OCI-LY1 (cell line): ENCODE data around the gene VTI1A.

Experiments used
- H2AFZ ChIP-seq: fragments of 200-600 bp; sonication (generic), shearing (Covaris generic); 2 replicates; pipeline ENCODE4 v1.6.0; 2014; ENCODE audit warnings: antibody characterized with exemption, mild to moderate bottlenecking, low read length
- H3F3A ChIP-seq: fragments of 200-600 bp; sonication (generic), shearing (Covaris generic); 2 replicates; pipeline ENCODE4 v1.6.0; 2014; ENCODE audit warnings: mild to moderate bottlenecking, antibody characterized with exemption, low read length, moderate library complexity; ENCODE audit not compliant: insufficient read depth
- H3K27ac ChIP-seq: fragments of 200-600 bp; sonication (generic); 2 replicates; pipeline ENCODE4 v1.5.1; 2014; ENCODE audit warnings: low read length, mixed run types, mild to moderate bottlenecking, low read depth; ENCODE audit not compliant: poor library complexity, severe bottlenecking
- H3K27me3 ChIP-seq: fragments of 200-600 bp; sonication (generic); 2 replicates; pipeline ENCODE4 v1.6.0; 2014; ENCODE audit warnings: antibody characterized with exemption, mild to moderate bottlenecking, low read length, moderate library complexity; ENCODE audit not compliant: insufficient read depth
- H3K36me3 ChIP-seq: fragments of 200-600 bp; sonication (generic); 2 replicates; pipeline ENCODE4 v1.6.1; 2014; ENCODE audit warnings: mild to moderate bottlenecking, antibody characterized with exemption, low read length, moderate library complexity, mixed read lengths; ENCODE audit not compliant: insufficient read depth
- H3K4me1 ChIP-seq: fragments of 200-600 bp; sonication (generic); 2 replicates; pipeline ENCODE4 v1.5.1; 2014; ENCODE audit warnings: mild to moderate bottlenecking, low read length, moderate library complexity; ENCODE audit not compliant: insufficient read depth, severe bottlenecking
- H3K4me2 ChIP-seq: fragments of 200-600 bp; sonication (generic), shearing (Covaris generic); 2 replicates; pipeline ENCODE4 v1.6.1; 2014; ENCODE audit warnings: low read length
- H3K4me3 ChIP-seq: fragments of 200-600 bp; sonication (generic); 2 replicates; pipeline ENCODE4 v1.5.1; 2014; ENCODE audit warnings: low read length, low read depth, mild to moderate bottlenecking, mixed read lengths; ENCODE audit not compliant: poor library complexity, severe bottlenecking
- H3K79me2 ChIP-seq: fragments of 200-600 bp; shearing (Covaris generic); 2 replicates; pipeline ENCODE4 v1.6.1; 2016; ENCODE audit warnings: mixed run types, low read length, mixed read lengths; ENCODE audit not compliant: insufficient read depth
- H3K9ac ChIP-seq: fragments of 200-600 bp; sonication (generic), shearing (Covaris generic); 2 replicates; pipeline ENCODE4 v1.6.1; 2014; ENCODE audit warnings: mild to moderate bottlenecking, low read length, mixed read lengths
- H3K9me2 ChIP-seq: fragments of 200-600 bp; sonication (generic), shearing (Covaris generic); 2 replicates; pipeline ENCODE4 v1.6.1; 2014; ENCODE audit warnings: low read depth, mild to moderate bottlenecking, low read length, mixed read lengths
- H3K9me3 ChIP-seq: fragments of 200-600 bp; shearing (Covaris generic); 2 replicates; pipeline ENCODE4 v1.6.1; 2014; ENCODE audit warnings: low read length, mixed read lengths
- H4K20me1 ChIP-seq: fragments of 200-600 bp; sonication (generic), shearing (Covaris generic); 2 replicates; pipeline ENCODE4 v1.6.0; 2016; ENCODE audit warnings: mild to moderate bottlenecking, low read length; ENCODE audit not compliant: insufficient read depth
- CTCF ChIP-seq: fragments of 200-600 bp; sonication (generic), shearing (Covaris generic); IDR thresholded peaks from 2 replicates; pipeline ENCODE4 v1.5.1; 2017; ENCODE audit warnings: mild to moderate bottlenecking, antibody characterized with exemption, low read length, moderate library complexity, mixed read lengths
- EZH2 ChIP-seq: fragments of 200-600 bp; sonication (generic), shearing (Covaris generic); IDR thresholded peaks from 2 replicates; pipeline ENCODE4 v1.8.0; 2017; ENCODE audit warnings: borderline replicate concordance, mixed run types, mild to moderate bottlenecking, antibody characterized with exemption, low read length, moderate library complexity, mixed read lengths

VTI1A gene

DNA sequence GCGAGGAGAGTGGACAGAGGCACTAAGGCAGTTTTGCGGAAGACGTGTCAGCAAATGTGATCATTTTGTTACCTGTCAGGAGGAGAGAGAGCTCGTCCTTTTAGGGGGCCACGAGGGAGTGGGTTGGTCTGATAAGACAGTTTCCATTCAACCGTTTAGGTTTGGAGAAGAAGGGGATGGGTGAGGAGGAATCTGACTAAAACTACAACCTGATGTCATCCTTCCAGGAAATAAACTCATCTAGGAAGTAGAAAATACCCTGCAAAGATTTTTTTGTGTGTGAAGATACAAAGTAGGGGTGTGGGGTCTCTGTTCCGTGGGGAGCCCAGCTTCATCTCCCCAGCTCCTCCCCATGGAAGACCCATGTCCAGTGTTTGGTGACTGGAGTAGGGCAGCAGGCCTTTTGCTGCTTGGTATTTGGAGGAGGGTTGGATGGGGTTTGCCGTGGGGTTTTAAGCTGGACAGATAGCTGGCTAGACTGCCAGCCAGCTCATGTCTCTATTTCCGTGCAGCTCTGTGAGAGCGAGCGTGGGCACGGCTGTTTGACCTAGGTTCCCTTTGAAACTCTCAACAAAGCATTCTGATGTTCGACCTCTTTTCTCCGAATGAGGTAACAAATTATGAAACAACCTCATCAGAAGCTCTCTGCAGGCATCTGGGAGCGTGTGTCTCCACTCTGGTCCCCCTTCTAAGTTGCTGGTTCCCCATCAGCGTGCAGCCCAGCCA, 367.0 kb downstream of the VTI1A start:
- no peak overlapping the region for H3K9ac ChIP-seq
- TF ChIP-seq CTCF (no peak), EZH2 (no peak)

GRCh38 chr10:112815269-112816032, 368.4 kb downstream of the VTI1A start:
- TF ChIP-seq EZH2 (no peak), CTCF (no peak)
- H3K79me2 ChIP-seq = no peaks in the 10 kb centered on the region
- no peaks in the 10 kb centered on the region for H3K9me2 ChIP-seq
- no peak overlapping the region for H3K9ac ChIP-seq
- H3K27me3 ChIP-seq = no peaks in the 10 kb centered on the region
- H3K9me3 ChIP-seq = no peaks in the 10 kb centered on the region
- no peaks in the 10 kb centered on the region for H3F3A ChIP-seq
- no peaks in the 10 kb centered on the region for H3K4me1 ChIP-seq
- no peaks in the 10 kb centered on the region for H4K20me1 ChIP-seq
- H3K27ac ChIP-seq = no peak overlapping the region
- H3K4me2 ChIP-seq = no peak overlapping the region
- no peak overlapping the region for H3K4me3 ChIP-seq
- H2AFZ ChIP-seq = no peak overlapping the region
- no peaks in the 10 kb centered on the region for H3K36me3 ChIP-seq

More for the DNA sequence above, 367.0 kb downstream of the VTI1A start:
- Histone ChIP-seq H3K4me1 (no peaks in the 10 kb centered on the region), H3K79me2 (no peaks in the 10 kb centered on the region), H3K4me3 (no peak overlapping the region), H3K9me3 (no peaks in the 10 kb centered on the region), H3K9me2 (no peaks in the 10 kb centered on the region), H3F3A (no peaks in the 10 kb centered on the region), H3K4me2 (no peak overlapping the region), H3K27me3 (no peaks in the 10 kb centered on the region), H4K20me1 (no peaks in the 10 kb centered on the region), H3K27ac (no peak overlapping the region), H2AFZ (no peak overlapping the region), H3K36me3 (no peaks in the 10 kb centered on the region)

- Histone ChIP-seq H3K79me2 (no peaks in the 10 kb centered on the region), H3K4me2 (no peak overlapping the region), H3K9me3 (no peaks in the 10 kb centered on the region), H3K27ac (no peak overlapping the region), H3K27me3 (no peaks in the 10 kb centered on the region), H3K4me1 (no peaks in the 10 kb centered on the region), H3F3A (no peaks in the 10 kb centered on the region), H3K4me3 (no peak overlapping the region), H3K36me3 (no peaks in the 10 kb centered on the region), H3K9ac (no peak overlapping the region), H2AFZ (no peak overlapping the region), H4K20me1 (no peaks in the 10 kb centered on the region), H3K9me2 (no peaks in the 10 kb centered on the region)
- no peak for TF ChIP-seq EZH2
These were observed 369.0 kb downstream of the VTI1A start for GRCh38 chr10:112816033-112816430.
